ENCODE measurements around the gene CD22. TPM values are rescaled to one million over a fixed set of nuclear protein-coding genes. Genes with fewer than 3 reads are reported as not detected.

The CD22 gene
- total RNA-seq, 1 experiment from 2014 or later = not detected

- TF ChIP-seq CTCF (conservative IDR thresholded peaks at IDR 0.05) = no peak
- no peaks in the 10 kb centered on the region for H3K9me3 ChIP-seq (ENCODE audit: control insufficient read depth, low read depth, low read length)
- H3K14ac ChIP-seq (ENCODE audit: insufficient read depth, low read length) = no peak overlapping the region; the same call in 1 of the 2 replicates
- no peak overlapping the region for H3K9ac ChIP-seq (ENCODE audit: extremely low read depth, insufficient read length, low read length)
- H3K18ac ChIP-seq (ENCODE audit: insufficient read length, low read depth, low read length) = no peak overlapping the region
- DNase-seq = no peak
- no peaks in the 10 kb centered on the region for H3K79me2 ChIP-seq (ENCODE audit: insufficient read depth, low read length)
- H4K20me1 ChIP-seq (ENCODE audit: control insufficient read depth, insufficient read depth, insufficient read length) = no peaks in the 10 kb centered on the region
- H3K56ac ChIP-seq (ENCODE audit: insufficient read length, low read depth, low read length) = no peak overlapping the region
- H3K79me1 ChIP-seq (ENCODE audit: insufficient read depth, low read depth, low read length, poor library complexity, severe bottlenecking) = no peaks in the 10 kb centered on the region
- H2BK12ac ChIP-seq (ENCODE audit: insufficient read length, low read depth, low read length) = no peak overlapping the region
- H4K91ac ChIP-seq (ENCODE audit: insufficient read length, low read depth, low read length) = no peak overlapping the region
- H3K27me3 ChIP-seq (ENCODE audit: insufficient read depth, low read length) = no peaks in the 10 kb centered on the region
- H3K4me2 ChIP-seq (ENCODE audit: insufficient read depth, insufficient read length, low read length) = no peak overlapping the region
- no peak overlapping the region for H3K23ac ChIP-seq (ENCODE audit: insufficient read length, low read depth, low read length)
- Mint-ChIP-seq H3K4me1 (peaks cover 17 to 25% of the 10 kb centered on the region in 2 experiments), H3K36me3 (ENCODE audit: insufficient read depth in 1 of 3, low read depth in 3 of 3) (no peaks in the 10 kb centered on the region), H3K4me3 (no peak overlapping the region), H3K9me3 (no peaks in the 10 kb centered on the region), H3K27me3 (ENCODE audit: low read depth) (peaks cover 9% of the 10 kb centered on the region), H3K27ac (no peak overlapping the region)
- no peak overlapping the region for H2BK5ac ChIP-seq (ENCODE audit: insufficient read length, low read length)
- H2AFZ ChIP-seq (ENCODE audit: low read length) = no peak overlapping the region
- WGBS (ENCODE audit: extremely low coverage, insufficient read length, low lambda C conversion rate) = no CpG with 5 or more reads among the region's 23 CpGs
- no peak overlapping the region for H2AK5ac ChIP-seq (ENCODE audit: insufficient read length, low read length)
- H3T11ph ChIP-seq (ENCODE audit: low read length) = no peak overlapping the region
- H2BK15ac ChIP-seq (ENCODE audit: low read depth, low read length) = no peak overlapping the region
- H2BK20ac ChIP-seq (ENCODE audit: low read depth, low read length, poor library complexity, severe bottlenecking) = no peak overlapping the region
- no peak overlapping the region for H4K8ac ChIP-seq (replicated peaks; ENCODE audit: insufficient read length, low read depth, low read length)
- H2BK120ac ChIP-seq (ENCODE audit: low read depth, low read length, poor library complexity, severe bottlenecking) = no peak overlapping the region
- H3K4ac ChIP-seq (ENCODE audit: low read depth, low read length) = no peak overlapping the region
- H4K5ac ChIP-seq (ENCODE audit: insufficient read length, low read depth, low read length) = no peak overlapping the region
- H3K23me2 ChIP-seq (ENCODE audit: insufficient read length, low read depth, low read length, poor library complexity, severe bottlenecking) = no peaks in the 10 kb centered on the region
- no peaks in the 10 kb centered on the region for H3K4me1 ChIP-seq (ENCODE audit: insufficient read depth, low read length)
- H3K27ac ChIP-seq (ENCODE audit: insufficient read length, low read depth, low read length) = no peak overlapping the region
Measured at GRCh38 chr19:35292421-35293362, 36.3 kb upstream of the CD22 start.

All from H9 (cell line).